Aorta (tissue), 5 donors: ENCODE results near the gene VEGFA. TPM values are rescaled to one million over a fixed set of nuclear protein-coding genes. Genes with fewer than 3 reads are reported as not detected.

Experiments
- ATAC-seq: fragments of 200-7000 bp; cut with Tn5 transposase; one replicate; pipeline ENCODE4 v1.9.1; 2022; ENCODE audit warnings: moderate library complexity; ENCODE audit not compliant: low FRiP score
- DNase-seq, 2 donors: peaks; one replicate each; pipeline ENCODE4 v3.0.0-alpha.2; 2020
- H3K27ac ChIP-seq, 2 donors: one replicate each; pipeline ENCODE4 v1.5.1; 2013; ENCODE audit warnings: low read length in 2 of 2, mild to moderate bottlenecking in 2 of 2, moderate library complexity in 2 of 2, control low read depth in 1 of 2, inconsistent platforms in 1 of 2, low read depth in 1 of 2
- H3K27me3 ChIP-seq, 2 donors: one replicate each; pipeline ENCODE4 v1.6.1; 2013; ENCODE audit warnings: control low read depth in 1 of 2, low read length in 1 of 2, mild to moderate bottlenecking in 1 of 2, moderate library complexity in 1 of 2; ENCODE audit not compliant: insufficient read depth in 2 of 2, control insufficient read depth in 1 of 2
- H3K36me3 ChIP-seq, 2 donors: one replicate each; pipeline ENCODE4 v1.6.1; 2013; ENCODE audit warnings: control low read depth in 1 of 2, low read length in 1 of 2, mild to moderate bottlenecking in 1 of 2; ENCODE audit not compliant: insufficient read depth in 2 of 2, control insufficient read depth in 1 of 2
- H3K4me1 ChIP-seq, 2 donors: one replicate each; pipeline ENCODE4 v1.6.1; 2013; ENCODE audit warnings: low read length in 2 of 2, control low read depth in 1 of 2, mild to moderate bottlenecking in 1 of 2, moderate library complexity in 1 of 2; ENCODE audit not compliant: insufficient read depth in 2 of 2, control insufficient read depth in 1 of 2
- H3K4me3 ChIP-seq, 2 donors: one replicate each; pipeline ENCODE4 v1.5.1; 2013; ENCODE audit warnings: low read length in 2 of 2, control low read depth in 1 of 2, mild to moderate bottlenecking in 1 of 2
- H3K9me3 ChIP-seq: one replicate; pipeline ENCODE4 v1.6.1; 2013; ENCODE audit warnings: mild to moderate bottlenecking, low read length; ENCODE audit not compliant: control insufficient read depth
- WGBS, 2 donors: extraction: QIAGEN DNeasy Blood & Tissue Kit; methylation state at CpG; one replicate each; pipeline ENCODE4 v1.1.7; 2013; 5-methylcytosine and 5-hydroxymethylcytosine counted together
- intact Hi-C, 2 donors: fragments of 100-400 bp; cut with DNase I; formaldehyde crosslinking; loops; one replicate each; pipeline versions ENCODE4 v1.14.2 to v1.15.0; 2022
- polyA plus RNA-seq, 2 donors: library from polyadenylated mRNA; stranded (reverse); fragments of 200-250 nt; gene quantifications; one replicate each; pipeline ENCODE4 v1.2.3, GENCODE V29; 2013
- total RNA-seq, 2 donors: library from RNA; stranded (reverse); fragmentation: NEBNext Ultra II Directional; extraction: Animal tissue kit (Norgen Biotek cat#: 25700); gene quantifications; one replicate each; pipeline ENCODE4 v1.2.1, GENCODE V29; 2021
- donor health status: healthy with polysubstance abuse.
- donor health status: Bipolar disorder and iron deficiency.
- donor health status: DM: no; HTN: no; CAD: no.
- donor health status: DM: no; HTN: no; CAD: no.
- donor health status: DM: yes; HTN: yes; CAD: no.

The VEGFA gene
- total and polyA plus RNA-seq, 4 donors = 7.6 to 247 (median 57.6) TPM

- no peak for ATAC-seq
These were observed 55.4 kb downstream of the VEGFA start for GRCh38 chr6:43825187-43826115.

GRCh38 chr6:43826730-43827129, 56.7 kb downstream of the VEGFA start:
- H3K4me3 ChIP-seq = no peak overlapping the region
- no peaks in the 10 kb centered on the region for H3K9me3 ChIP-seq
- ATAC-seq (no peak), DNase-seq (peak in 1 of 2 donors; percentile 46)
- H3K27ac ChIP-seq = no peak overlapping the region
- WGBS, 2 donors = 80 to 88% methylated on average over 4 of the region's 4 CpGs
- intact Hi-C loops = no loop called here
- H3K4me1 ChIP-seq = no peaks in the 10 kb centered on the region
- no peaks in the 10 kb centered on the region for H3K36me3 ChIP-seq
- H3K27me3 ChIP-seq = no peaks in the 10 kb centered on the region

More at GRCh38 chr6:43825187-43826115, 55.4 kb downstream of the VEGFA start:
- Histone ChIP-seq H3K27me3 (no peaks in the 10 kb centered on the region), H3K27ac (no peak overlapping the region), H3K4me3 (no peak overlapping the region), H3K4me1 (no peaks in the 10 kb centered on the region), H3K36me3 (no peaks in the 10 kb centered on the region), H3K9me3 (no peaks in the 10 kb centered on the region)
- 91 to 97% methylated on average over 16 of the region's 16 CpGs for WGBS, 2 donors
- peak in 1 of 2 donors; percentile 74 for DNase-seq
- intact Hi-C loops = no loop called here

GRCh38 chr6:43827898-43828297, 57.9 kb downstream of the VEGFA start:
- intact Hi-C loops = no loop called here
- Histone ChIP-seq H3K36me3 (no peaks in the 10 kb centered on the region), H3K27ac (no peak overlapping the region), H3K9me3 (no peaks in the 10 kb centered on the region), H3K27me3 (no peaks in the 10 kb centered on the region), H3K4me1 (no peaks in the 10 kb centered on the region), H3K4me3 (no peak overlapping the region)
- peak in 1 of 2 donors; percentile 39 for DNase-seq
- WGBS, 2 donors = 84 to 86% methylated on average over 10 of the region's 10 CpGs
- no peak for ATAC-seq

GRCh38 chr6:43828711-43829110, 58.7 kb downstream of the VEGFA start:
- H3K4me3 ChIP-seq = no peak overlapping the region
- H3K27ac ChIP-seq = no peak overlapping the region
- H3K9me3 ChIP-seq = no peaks in the 10 kb centered on the region
- 87 to 91% methylated on average over 4 of the region's 4 CpGs for WGBS, 2 donors
- DNase-seq (peak in 1 of 2 donors; percentile 4), ATAC-seq (no peak)
- H3K27me3 ChIP-seq = no peaks in the 10 kb centered on the region
- intact Hi-C loops = no loop called here
- H3K36me3 ChIP-seq = no peaks in the 10 kb centered on the region
- no peaks in the 10 kb centered on the region for H3K4me1 ChIP-seq

- ATAC-seq = no peak
- no peaks in the 10 kb centered on the region for H3K36me3 ChIP-seq
- H3K9me3 ChIP-seq = no peaks in the 10 kb centered on the region
- H3K4me3 ChIP-seq = no peak overlapping the region
- 70% methylated on average over 7 of the region's 7 CpGs for WGBS, 2 donors
- intact Hi-C loops = no loop called here
- no peak for DNase-seq
- H3K4me1 ChIP-seq = no peaks in the 10 kb centered on the region
- no peak overlapping the region for H3K27ac ChIP-seq
- no peaks in the 10 kb centered on the region for H3K27me3 ChIP-seq
These were observed 59.5 kb downstream of the VEGFA start for GRCh38 chr6:43829470-43829869.

- peak in 1 of 2 donors; percentile 37 for DNase-seq
- WGBS, 2 donors = 79% methylated on average over 7 to 8 of the region's 8 CpGs
- Histone ChIP-seq H3K9me3 (no peaks in the 10 kb centered on the region), H3K27me3 (no peaks in the 10 kb centered on the region), H3K4me3 (no peak overlapping the region), H3K4me1 (no peaks in the 10 kb centered on the region), H3K27ac (no peak overlapping the region), H3K36me3 (no peaks in the 10 kb centered on the region)
- no peak for ATAC-seq
- intact Hi-C loops = no loop called here
These were observed 60.8 kb downstream of the VEGFA start for GRCh38 chr6:43830775-43831174.

- no peaks in the 10 kb centered on the region for H3K9me3 ChIP-seq
- no peaks in the 10 kb centered on the region for H3K27me3 ChIP-seq
- H3K36me3 ChIP-seq = no peaks in the 10 kb centered on the region
- no peak overlapping the region for H3K4me3 ChIP-seq
- H3K4me1 ChIP-seq = no peaks in the 10 kb centered on the region
- H3K27ac ChIP-seq = no peak overlapping the region
- DNase-seq = peak in 1 of 2 donors; percentile 19
- 61 to 65% methylated on average over 3 of the region's 3 CpGs for WGBS, 2 donors
- ATAC-seq = no peak
- intact Hi-C loops = no loop called here
These were observed 61.2 kb downstream of the VEGFA start for GRCh38 chr6:43831191-43831590.

- peak in 1 of 2 donors; percentile 55 for DNase-seq
- intact Hi-C loops = no loop called here
- Histone ChIP-seq H3K36me3 (no peaks in the 10 kb centered on the region), H3K27me3 (no peaks in the 10 kb centered on the region), H3K4me1 (no peaks in the 10 kb centered on the region), H3K9me3 (no peaks in the 10 kb centered on the region), H3K4me3 (no peak overlapping the region), H3K27ac (no peak overlapping the region)
- 92 to 94% methylated on average over 7 of the region's 7 CpGs for WGBS, 2 donors
- no peak for ATAC-seq
These were observed 63.4 kb downstream of the VEGFA start for GRCh38 chr6:43833223-43833995.
